ENCODE results near the gene RAB38.

RAB38 gene

DNA sequence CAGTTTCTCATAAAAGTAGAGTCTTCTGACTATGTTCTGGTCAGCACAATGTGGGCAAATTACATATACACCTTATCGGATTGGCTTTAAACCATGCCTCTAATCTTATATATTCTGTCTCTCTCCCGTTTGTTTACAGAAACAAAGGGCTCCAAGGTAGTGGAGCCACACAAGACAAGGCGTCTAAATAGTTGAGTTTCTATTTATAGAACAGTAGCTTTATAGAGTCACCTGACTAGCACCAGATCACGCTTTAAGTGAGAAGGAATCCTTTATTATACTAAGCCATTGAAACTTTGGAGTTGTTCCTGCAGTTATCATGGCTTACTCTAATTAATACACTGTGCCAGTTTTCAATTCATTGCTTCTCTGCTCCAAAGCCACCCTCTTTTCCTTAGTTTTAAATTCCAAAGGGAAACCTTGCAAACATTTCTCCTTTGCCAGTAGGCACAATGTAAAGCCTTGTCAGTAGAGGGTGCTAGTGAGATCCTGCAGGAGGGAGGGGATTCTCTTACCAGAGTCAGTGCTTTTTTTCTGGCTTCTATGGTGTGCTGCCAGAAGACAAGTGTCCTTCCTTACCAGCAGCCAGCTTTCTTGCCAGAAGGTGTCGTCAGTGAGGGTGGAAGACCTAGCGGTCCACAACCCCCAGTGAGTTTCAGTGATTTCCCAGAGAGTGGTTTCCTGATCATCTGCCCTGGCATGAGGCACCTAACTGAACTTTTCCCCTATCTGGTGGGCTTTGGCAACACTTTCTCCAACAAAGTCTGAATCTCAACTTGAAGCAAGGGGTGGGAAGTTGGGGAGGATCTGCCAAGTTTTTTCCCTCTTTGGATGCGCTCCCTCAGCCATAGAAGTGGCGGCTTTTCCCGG is 71.7 kb downstream of the RAB38 start:
- H3K27ac ChIP-seq, result no peak overlapping the region
- H3K4me3 ChIP-seq (ENCODE audit: low read depth, low read length), result no peak overlapping the region
- peak; percentile 52 for DNase-seq
- H3K27me3 ChIP-seq (ENCODE audit: insufficient read depth, low read depth, severe bottlenecking), result no peaks in the 10 kb centered on the region
- no peaks in the 10 kb centered on the region for H3K9me3 ChIP-seq (ENCODE audit: severe bottlenecking)
- no peaks in the 10 kb centered on the region for H3K36me3 ChIP-seq
- TF ChIP-seq CTCF (IDR thresholded peaks at IDR 0.05; ENCODE audit: low read depth, low read length), result peak; percentile 75

- Histone ChIP-seq H3K4me3 (ENCODE audit: low read depth, low read length) (no peak overlapping the region), H3K27me3 (ENCODE audit: insufficient read depth, low read depth, severe bottlenecking) (no peaks in the 10 kb centered on the region), H3K9me3 (ENCODE audit: severe bottlenecking) (no peaks in the 10 kb centered on the region), H3K36me3 (no peaks in the 10 kb centered on the region), H3K27ac (no peak overlapping the region)
- TF ChIP-seq CTCF (IDR thresholded peaks at IDR 0.05; ENCODE audit: low read depth, low read length), result no peak
- DNase-seq, result no peak
Observed at GRCh38 chr11:88102598-88102934, 72.7 kb downstream of the RAB38 start.

- Histone ChIP-seq H3K36me3 (no peaks in the 10 kb centered on the region), H3K27ac (no peak overlapping the region), H3K27me3 (ENCODE audit: insufficient read depth, low read depth, severe bottlenecking) (no peaks in the 10 kb centered on the region), H3K4me3 (ENCODE audit: low read depth, low read length) (no peak overlapping the region), H3K9me3 (ENCODE audit: severe bottlenecking) (no peaks in the 10 kb centered on the region)
- no peak for TF ChIP-seq CTCF (IDR thresholded peaks at IDR 0.05; ENCODE audit: low read depth, low read length)
- DNase-seq, result no peak
Observed at GRCh38 chr11:88101881-88102597, 73.2 kb downstream of the RAB38 start.

- no peak for DNase-seq
- no peak for TF ChIP-seq CTCF (IDR thresholded peaks at IDR 0.05; ENCODE audit: low read depth, low read length)
- Histone ChIP-seq H3K36me3 (no peaks in the 10 kb centered on the region), H3K9me3 (ENCODE audit: severe bottlenecking) (no peaks in the 10 kb centered on the region), H3K27ac (no peak overlapping the region), H3K27me3 (ENCODE audit: insufficient read depth, low read depth, severe bottlenecking) (no peaks in the 10 kb centered on the region), H3K4me3 (ENCODE audit: low read depth, low read length) (no peak overlapping the region)
Observed at GRCh38 chr11:88100151-88100550, 75.1 kb downstream of the RAB38 start.

DNA sequence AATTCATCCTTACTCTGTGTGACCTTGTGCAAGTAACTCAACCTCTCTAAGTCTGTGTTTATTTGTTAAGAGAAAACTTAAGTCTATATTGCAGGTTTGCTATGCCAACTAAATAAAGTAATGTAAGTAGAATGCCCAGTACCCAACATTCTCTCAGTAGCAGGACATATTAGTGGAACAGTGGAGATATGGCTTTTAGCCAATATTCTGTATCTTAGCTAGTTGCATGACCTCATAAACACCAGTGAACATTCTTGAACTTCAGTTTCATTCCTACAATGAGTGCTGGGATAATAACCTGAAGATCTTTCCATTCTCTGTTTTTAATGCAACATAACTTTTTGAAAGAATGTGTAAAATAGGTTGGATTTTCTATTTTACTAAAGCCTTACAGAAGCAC is 77.0 kb downstream of the RAB38 start:
- no peak for DNase-seq
- H3K27ac ChIP-seq, result no peak overlapping the region
- no peaks in the 10 kb centered on the region for H3K36me3 ChIP-seq
- no peaks in the 10 kb centered on the region for H3K27me3 ChIP-seq (ENCODE audit: insufficient read depth, low read depth, severe bottlenecking)
- no peaks in the 10 kb centered on the region for H3K9me3 ChIP-seq (ENCODE audit: severe bottlenecking)
- no peak for TF ChIP-seq CTCF (IDR thresholded peaks at IDR 0.05; ENCODE audit: low read depth, low read length)
- no peak overlapping the region for H3K4me3 ChIP-seq (ENCODE audit: low read depth, low read length)
